Measurements from ENCODE around the gene OAS3.
"Not testable (repeated sequence)": the region's sequence is repeated elsewhere in the genome, so short reads cannot be mapped to it uniquely, and the experiment has no call there.

The OAS3 gene, protein sequence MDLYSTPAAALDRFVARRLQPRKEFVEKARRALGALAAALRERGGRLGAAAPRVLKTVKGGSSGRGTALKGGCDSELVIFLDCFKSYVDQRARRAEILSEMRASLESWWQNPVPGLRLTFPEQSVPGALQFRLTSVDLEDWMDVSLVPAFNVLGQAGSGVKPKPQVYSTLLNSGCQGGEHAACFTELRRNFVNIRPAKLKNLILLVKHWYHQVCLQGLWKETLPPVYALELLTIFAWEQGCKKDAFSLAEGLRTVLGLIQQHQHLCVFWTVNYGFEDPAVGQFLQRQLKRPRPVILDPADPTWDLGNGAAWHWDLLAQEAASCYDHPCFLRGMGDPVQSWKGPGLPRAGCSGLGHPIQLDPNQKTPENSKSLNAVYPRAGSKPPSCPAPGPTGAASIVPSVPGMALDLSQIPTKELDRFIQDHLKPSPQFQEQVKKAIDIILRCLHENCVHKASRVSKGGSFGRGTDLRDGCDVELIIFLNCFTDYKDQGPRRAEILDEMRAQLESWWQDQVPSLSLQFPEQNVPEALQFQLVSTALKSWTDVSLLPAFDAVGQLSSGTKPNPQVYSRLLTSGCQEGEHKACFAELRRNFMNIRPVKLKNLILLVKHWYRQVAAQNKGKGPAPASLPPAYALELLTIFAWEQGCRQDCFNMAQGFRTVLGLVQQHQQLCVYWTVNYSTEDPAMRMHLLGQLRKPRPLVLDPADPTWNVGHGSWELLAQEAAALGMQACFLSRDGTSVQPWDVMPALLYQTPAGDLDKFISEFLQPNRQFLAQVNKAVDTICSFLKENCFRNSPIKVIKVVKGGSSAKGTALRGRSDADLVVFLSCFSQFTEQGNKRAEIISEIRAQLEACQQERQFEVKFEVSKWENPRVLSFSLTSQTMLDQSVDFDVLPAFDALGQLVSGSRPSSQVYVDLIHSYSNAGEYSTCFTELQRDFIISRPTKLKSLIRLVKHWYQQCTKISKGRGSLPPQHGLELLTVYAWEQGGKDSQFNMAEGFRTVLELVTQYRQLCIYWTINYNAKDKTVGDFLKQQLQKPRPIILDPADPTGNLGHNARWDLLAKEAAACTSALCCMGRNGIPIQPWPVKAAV

DNA sequence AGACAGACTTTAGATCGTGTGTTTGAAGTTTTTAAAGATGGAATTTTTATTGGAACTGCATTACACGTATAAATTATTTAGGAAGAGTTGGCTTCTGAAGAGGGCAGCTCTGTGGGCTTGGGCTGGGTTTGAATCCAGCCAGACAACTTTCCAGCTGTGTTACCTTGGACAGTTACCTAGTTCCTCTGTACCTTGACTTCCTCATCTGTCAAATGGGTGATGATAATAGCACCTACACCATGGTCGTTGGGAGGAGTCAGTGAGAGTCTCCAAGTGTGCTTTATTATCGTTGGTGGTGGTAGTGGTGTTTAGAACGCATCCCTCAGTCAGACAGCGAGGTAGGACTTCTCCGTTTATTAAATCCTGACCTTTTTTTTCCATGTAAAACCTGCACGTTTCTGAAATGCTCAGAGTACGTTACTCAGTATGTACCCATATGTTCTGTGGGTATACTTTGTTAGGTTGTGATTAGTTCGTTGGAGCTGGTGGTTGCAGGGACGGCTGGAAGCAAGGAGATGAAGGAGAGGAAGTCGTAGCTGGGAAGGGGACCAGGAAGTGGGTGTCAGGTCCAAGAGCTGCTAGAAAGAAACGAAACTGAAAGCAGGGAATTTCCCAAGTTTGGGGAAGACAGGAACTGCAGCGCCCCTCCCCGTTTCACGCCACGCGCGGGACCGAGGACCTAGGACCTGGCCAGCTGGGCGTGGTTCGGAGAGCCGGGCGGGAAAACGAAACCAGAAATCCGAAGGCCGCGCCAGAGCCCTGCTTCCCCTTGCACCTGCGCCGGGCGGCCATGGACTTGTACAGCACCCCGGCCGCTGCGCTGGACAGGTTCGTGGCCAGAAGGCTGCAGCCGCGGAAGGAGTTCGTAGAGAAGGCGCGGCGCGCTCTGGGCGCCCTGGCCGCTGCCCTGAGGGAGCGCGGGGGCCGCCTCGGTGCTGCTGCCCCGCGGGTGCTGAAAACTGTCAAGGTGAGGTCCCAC is at the start of gene OAS3:
Gene OAS3 (plus strand): TSS at position 734 of the 979 bp plus-strand sequence. CDS start 57 bp downstream, at position 791.
- DNase-seq, result peak; percentile 62 to 63

DNA sequence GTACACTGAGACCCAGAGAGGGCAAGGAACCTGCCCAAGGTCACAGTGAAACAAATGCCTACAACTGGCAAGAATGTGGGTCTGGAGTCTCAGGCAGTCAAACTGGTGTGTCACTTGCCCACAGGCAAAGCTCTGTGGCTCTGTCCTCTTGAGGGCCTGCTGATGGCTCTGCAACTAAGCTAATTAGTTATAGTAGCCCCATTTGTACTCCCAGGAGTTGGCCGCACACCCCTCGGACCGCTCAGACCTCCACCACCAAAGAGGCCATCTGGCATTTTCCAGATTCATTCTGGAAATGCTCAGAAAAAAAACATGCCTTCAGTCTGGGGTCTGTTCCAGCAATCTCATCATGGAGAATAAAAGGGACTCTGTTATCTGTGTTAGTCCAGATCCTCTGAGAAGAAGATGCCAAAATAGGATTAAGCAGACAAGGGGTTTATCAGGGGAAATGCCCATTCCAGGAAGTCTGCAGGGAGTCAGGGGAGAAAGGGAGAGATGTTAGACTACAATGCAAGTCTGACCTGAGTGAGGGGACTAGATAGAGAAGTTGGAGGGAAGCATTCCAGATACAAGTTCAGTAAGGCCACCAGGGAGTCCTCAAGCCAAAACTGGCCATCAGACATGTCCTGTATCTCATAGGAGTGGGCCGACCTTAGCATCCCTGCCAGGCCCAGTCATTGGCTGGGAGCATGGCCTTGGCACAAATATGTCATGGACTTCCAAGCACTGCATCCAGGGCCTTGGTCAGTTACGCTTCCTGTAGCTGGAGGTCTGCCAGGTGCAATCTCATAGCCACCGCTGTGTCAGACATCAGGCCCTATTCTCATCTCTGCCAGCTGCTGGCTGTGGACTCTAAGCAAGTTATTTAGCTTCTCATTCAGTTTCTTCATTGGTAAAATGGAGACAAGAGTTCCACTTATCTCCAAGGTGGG is 46.9 kb upstream of the OAS3 start:
- DNase-seq, result no peak

DNA sequence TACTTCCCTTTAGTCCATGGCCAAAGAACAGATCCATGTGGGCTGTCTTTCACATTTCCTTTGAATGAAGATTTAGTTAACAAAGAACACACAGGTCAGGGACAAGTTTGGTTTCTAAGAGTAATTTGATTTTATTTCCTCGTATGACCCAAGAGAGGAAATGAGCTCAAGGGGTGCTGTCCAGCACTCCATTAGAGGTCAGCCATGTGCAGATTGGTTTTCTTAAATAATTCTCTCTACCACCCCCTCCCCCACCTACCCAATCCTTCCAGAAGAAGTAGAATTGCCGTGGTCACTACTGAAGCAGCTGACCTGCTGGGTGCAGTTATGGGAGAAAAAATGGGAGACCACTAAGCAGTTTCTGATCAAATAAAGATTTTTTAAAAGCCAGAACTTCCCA is 45.4 kb upstream of the OAS3 start:
- no peak for DNase-seq

DNA sequence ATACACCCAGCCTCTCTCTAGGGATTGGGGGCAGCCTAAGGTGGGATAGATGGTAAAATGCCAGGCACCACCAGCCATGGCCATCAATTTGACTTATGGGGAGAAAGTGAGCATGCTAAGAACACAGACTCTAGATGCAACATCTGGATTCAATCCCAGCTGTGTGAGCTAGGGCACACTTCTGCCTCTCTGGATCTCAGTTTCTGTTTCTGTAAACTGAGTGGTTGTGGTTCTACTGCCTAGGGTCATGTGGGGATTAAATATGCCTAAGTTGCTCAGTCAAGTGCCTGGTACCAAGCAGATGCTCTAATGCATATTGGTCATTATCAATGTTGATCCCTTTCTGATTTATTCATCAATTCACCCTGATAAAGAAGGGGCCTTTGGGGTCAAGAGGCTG is 44.1 kb upstream of the OAS3 start:
- DNase-seq, result no peak

DNA sequence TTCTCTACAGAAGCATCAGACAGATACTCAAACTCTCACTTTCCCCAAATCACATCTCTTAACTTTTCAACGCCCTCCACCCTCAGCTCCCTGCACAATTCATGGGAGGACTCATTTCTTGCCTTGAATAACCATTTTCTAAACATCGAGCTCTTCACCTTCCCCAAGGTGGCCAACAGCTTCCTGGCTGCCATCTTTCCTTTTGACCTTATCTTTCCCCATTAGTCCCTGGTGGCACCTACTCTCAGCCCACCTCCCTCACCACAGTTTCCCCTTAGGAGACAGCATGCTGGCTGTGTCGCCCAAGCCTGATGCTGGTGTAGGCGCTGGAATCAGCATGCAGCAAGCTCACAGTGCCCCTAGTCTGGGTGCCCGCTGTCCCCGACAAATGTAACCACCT is 39.9 kb upstream of the OAS3 start:
- no peak for DNase-seq

DNA sequence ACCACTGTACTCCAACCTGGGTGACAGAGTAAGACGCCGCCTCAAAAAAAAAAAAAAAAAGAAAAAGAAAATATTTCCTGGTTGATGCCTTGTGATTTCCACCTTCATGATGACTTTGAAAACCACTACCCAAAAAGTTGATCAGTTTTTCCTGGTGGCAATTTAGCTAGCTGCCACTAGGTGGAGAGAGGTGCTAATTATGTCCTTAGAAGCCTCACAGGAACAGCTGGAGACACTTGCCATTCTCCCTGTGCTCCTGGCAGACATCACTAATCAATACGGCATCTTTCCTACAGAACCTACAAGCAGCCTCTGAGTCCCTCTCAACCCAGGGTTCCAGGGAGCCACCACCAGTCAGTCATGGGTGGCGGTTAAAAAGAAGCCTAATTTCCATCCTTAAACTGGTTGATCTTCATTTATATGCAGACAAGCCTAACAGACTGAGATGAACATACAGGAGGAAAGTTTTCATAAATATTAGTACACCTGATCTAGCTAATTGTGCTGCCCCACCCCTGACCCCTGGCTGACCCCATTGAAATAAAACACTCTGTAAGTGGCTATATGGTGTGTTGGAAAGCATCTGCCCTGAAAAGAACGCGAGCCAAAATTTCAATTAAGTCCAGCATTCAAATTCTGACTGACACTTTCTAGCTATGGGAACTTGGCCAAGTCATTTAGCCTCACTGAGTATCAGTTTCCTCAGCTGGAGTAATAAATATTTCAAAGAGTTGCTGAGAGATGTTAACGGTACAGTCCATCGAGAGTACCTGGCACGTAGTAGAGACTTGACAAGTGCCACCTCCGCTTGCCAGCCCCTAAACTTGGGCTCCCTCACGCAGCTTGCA is 37.8 kb upstream of the OAS3 start:
- peak; percentile 31 to 46 for DNase-seq

DNA sequence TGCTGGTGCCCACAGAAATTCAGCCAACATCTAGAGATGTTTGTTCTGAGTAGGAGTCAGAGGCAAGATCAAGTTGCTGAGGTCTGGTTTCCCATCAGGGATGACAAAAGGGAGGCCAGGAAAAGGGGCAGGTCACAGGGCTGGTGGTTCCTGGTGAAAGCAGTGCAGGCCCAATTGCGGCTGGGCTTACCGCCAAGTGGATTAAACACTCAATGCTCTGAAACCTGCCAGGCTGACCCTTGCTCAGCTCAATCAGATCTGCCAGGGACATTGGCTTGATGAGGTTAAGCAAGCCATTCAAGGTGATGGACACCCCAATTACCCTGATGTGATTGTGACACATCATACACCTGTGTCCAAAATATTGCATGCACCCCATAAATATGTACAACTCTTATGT is 37.0 kb upstream of the OAS3 start:
- no peak for DNase-seq

DNA sequence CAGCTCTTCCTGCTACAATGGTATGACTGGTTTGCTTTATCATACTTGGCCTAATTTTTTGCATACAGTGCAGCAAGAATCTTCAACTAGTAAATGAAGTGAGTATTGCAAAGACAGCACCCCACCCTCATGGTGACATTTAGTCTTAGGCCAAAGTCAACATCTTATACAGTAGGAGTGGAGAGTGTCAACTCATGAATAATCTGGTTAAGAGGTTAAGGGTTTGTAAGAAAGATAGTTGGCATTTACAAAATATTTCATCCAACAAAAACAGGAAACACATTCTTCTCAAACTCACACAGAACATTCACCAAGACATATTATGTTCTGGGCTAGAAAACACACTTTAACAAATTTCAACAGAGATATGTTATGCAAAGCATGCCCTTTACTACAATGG is 33.7 kb upstream of the OAS3 start:
- no peak for DNase-seq

DNA sequence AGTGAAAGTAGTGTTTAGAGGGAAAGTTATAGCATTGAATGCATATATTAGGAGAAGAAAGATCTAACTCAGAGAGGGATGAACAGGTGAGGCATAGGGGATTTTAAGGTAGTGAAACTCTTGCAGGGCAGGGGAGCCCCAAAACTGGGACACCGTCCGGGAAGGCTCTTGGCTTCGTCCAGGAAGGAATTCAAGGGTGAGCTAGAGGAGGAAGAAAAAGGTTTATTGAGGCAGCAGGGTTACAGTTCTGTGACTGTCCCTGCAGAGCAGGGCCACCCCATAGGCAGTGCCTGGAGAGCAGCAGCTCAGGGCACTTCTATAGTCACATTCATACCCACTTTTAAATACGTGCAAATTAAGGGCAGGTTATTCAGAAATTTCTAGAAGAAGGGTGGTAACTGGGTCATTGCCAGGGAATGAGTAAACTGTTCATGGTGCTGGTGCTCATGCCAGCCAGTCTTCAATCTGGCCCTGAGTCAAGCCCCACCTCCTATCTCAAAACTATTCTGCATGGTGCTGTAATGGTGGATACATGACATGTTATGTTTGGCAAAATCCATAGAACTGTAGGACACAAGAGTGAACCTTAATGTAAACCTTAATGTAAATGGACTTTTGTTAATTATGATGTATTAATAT is 32.7 kb upstream of the OAS3 start:
- no peak for DNase-seq

DNA sequence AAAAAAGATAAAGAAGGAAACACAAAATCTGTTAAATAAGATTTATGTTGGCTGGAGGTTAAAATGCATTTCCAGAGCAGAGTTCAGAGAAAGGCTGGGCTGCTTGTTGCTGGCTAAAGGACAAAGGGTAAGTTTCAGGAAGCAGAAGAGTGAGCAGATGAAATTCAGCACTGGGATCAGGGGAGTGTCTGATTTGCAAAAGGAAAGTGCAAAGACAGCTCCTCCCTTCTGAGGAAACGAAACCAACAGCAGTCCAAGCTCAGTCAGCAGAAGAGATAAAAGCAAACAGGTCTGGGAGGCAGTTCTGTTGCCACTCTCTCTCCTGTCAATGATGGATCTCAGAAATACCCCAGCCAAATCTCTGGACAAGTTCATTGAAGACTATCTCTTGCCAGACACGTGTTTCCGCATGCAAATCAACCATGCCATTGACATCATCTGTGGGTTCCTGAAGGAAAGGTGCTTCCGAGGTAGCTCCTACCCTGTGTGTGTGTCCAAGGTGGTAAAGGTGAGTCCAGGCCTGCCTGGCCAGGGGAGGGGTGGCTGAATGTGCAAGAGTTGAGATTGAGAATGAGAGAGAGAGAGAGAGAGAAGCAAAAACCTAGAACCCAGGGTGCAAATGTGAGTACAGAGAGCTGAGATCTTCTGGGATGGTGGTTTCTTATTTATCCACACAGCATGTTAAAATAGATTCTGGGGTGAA is 31.4 kb upstream of the OAS3 start, which contains the start of gene OAS1:
Gene OAS1 (plus strand): TSS at position 251 of the 703 bp plus-strand sequence. CDS start 78 bp downstream, at position 329.
- peak in 1 of 2 donors; percentile 9 for DNase-seq

DNA sequence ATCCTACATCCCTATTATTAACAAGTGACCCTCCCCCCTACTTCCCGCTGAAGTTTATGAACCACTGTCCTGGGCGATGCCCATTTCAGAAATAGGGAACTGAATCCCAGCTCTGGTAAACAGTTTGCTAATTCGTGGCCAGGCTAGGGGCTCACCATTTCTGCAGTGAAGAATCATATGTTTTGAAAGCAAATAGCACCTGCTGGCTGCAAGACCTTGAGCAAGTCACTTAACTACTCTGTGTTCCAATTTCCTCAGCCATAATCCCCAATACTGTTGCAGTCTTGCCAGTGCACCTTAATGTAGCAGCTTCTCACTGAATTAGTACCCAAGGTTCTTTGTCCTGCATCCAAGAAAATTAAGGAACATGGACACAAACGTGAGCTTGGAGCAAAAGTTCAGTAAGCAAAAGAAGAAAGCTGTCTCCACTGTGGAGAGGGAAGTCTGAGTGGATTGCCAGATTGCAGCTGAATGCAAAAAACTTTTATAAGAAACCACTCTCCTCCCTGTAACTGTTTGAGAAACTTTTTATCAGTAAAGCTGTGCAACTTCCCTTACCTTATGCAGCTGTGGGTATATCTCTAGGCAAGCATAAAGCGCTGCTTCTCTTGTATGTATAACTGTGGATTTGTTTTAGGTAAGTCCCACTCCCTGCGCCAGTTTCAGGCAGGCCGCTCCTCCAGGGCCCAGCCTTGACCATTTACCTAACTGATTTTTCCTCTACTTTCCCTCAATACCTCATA is 30.7 kb upstream of the OAS3 start:
- no peak for DNase-seq

DNA sequence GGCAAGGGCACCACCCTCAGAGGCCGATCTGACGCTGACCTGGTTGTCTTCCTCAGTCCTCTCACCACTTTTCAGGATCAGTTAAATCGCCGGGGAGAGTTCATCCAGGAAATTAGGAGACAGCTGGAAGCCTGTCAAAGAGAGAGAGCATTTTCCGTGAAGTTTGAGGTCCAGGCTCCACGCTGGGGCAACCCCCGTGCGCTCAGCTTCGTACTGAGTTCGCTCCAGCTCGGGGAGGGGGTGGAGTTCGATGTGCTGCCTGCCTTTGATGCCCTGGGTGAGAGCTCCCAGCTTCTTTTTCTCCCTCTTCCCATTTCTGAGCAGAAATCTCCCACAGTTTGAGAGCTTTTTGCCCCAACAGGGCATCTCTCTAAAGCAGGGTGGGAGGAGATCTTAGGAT is 29.7 kb upstream of the OAS3 start:
- peak; percentile 32 to 37 for DNase-seq

DNA sequence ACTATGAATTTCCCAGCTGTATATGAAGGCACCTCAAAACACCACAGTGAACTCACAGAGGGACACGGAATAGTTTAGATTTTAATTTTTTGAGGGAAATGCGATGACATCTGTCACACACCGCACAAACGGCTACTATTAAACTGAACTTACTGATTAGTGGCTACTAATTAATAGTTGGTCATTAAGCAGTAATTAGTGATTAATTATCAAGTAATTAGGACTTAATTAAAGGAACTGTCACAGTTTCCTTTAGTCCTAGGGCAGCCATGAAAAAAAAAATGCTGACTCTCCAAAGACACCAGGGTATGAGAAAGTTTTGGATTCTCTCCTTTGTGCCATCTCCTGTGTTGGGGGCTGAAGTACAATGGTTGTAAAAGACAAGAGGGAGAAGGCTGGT is 28.6 kb upstream of the OAS3 start:
- no peak for DNase-seq

DNA sequence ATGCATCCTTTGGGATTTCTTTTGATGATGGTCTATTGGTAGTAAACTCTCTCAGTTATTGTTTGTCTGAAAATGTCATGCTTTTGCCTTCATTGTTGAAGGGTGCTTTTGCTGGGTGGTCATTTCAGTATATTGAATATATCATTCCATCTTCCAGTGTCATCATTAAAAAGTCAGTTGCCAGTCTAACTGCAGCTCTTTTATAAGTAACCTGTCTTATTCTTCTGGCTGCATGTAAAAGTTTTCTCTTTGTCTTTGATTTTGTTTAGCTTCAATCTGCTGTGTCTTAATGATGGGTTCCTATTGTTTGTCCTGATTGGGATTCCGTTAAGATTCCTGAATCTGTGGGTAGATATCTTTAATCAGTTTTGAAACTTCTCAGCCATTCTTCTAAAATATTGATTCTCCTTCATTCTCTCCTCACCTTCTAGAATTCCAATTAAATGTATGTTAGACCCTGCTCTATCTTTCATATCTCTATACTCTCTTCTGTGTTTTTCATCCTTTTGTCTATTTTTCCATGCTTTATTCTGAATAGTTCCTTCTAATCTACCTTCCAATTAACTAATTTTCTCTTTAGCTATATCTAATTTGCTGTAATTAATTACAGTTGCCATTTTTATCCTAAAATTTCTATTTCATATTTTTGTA is 25.1 kb upstream of the OAS3 start:
- no peak for DNase-seq

DNA sequence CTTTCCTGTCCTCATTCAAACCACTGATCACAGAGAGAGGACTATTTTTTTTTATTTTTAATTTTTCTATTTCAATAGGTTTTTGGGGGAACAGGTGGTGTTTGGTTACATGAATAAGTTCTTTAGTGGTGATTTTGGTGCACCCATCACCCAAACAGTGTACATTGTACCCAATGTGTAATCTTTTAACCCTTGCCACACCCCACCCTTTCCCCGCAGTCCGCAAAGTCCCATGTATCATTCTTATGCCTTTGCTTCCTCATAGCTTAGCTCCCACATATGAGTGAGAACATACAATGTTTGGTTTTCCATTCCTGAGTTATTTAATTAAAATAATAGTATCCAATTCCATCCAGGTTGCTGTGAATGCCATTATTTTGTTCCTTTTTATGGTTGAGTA is 24.4 kb upstream of the OAS3 start:
- DNase-seq, result not testable (repeated sequence)

DNA sequence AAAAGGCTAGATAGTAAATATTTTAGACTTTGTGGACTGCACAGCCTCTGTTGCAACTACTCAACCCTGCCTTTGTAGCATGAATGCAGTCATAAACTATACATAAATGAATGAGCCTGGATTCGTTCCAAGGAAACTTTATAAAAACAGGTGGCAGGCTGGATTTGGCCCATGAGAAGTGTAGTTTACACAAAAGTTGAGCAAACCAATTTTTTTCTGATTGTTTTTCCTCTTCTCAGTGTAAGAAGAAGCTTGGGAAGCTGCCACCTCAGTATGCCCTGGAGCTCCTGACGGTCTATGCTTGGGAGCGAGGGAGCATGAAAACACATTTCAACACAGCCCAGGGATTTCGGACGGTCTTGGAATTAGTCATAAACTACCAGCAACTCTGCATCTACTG is 22.0 kb upstream of the OAS3 start:
- DNase-seq, result no peak

DNA sequence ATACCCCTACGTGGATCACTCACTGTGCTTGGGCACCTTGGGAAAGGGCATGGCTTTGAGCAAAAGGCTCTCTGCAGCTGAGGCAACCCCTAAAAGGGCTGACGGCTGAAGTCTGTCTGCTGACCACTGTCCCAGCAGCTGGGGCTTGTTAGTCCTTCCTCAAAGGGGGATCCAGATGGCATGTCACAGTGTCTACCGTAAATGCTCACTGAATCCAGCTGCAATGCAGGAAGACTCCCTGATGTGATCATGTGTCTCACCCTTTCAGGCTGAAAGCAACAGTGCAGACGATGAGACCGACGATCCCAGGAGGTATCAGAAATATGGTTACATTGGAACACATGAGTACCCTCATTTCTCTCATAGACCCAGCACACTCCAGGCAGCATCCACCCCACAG is 19.2 kb upstream of the OAS3 start:
- no peak for DNase-seq

DNA sequence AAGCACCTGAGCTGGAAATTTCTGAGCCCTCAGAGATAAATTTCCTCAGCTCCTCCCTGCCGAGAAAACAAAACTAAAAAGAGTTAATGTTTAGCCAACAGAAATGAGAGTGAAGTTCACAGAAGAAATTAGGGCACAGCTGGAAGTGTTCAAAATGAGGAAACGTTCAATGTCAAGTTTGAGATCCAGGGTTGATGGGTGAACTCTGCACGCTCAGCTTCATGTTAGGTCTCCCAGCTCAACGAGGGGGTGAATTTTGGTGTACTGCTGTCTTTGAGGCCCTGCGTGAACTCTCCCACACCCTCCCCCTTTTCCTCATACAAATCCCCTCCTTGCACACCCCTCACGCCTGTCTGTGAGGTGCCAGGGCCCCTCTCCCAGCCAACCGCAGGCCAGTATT is 13.3 kb upstream of the OAS3 start:
- DNase-seq, result no peak

All from stimulated activated CD4-positive, alpha-beta T cell treated with anti-CD3 and anti-CD28 coated beads, Interleukin-2, amount 100 ng/mL, for 24 hours (primary cell).